GM21717 (cell line): Measurements from ENCODE around the gene BCLAF1.
A peak's percentile ranks its signal among the peaks of the same experiment; 100 is the strongest.
"Not testable (repeated sequence)": the region's sequence is repeated elsewhere in the genome, so short reads cannot be mapped to it uniquely, and the experiment has no call there.

Source experiments
- ATAC-seq: cut with Tn5 transposase; IDR thresholded peaks from one replicate; pipeline ENCODE4 v1.9.1; 2021; ENCODE audit warnings: mild to moderate bottlenecking, moderate library complexity; ENCODE audit not compliant: unreplicated experiment

BCLAF1 gene

GRCh38 chr6:136312975-136313374 is 23.3 kb upstream of the BCLAF1 start:
- ATAC-seq, result no peak

- no peak for ATAC-seq
Measured at GRCh38 chr6:136309729-136310311, 20.2 kb upstream of the BCLAF1 start.

- ATAC-seq, result no peak
Measured at GRCh38 chr6:136309171-136309570, 19.5 kb upstream of the BCLAF1 start.

- not testable (repeated sequence) for ATAC-seq
Measured at GRCh38 chr6:136308469-136308868, 18.8 kb upstream of the BCLAF1 start.

- no peak for ATAC-seq
Measured at GRCh38 chr6:136307351-136307750, 17.7 kb upstream of the BCLAF1 start.

- ATAC-seq, result no peak
Measured at GRCh38 chr6:136306466-136306865, 16.8 kb upstream of the BCLAF1 start.

- no peak for ATAC-seq
Measured at GRCh38 chr6:136304410-136304809, 14.8 kb upstream of the BCLAF1 start.

- no peak for ATAC-seq
Measured at GRCh38 chr6:136303516-136303915, 13.9 kb upstream of the BCLAF1 start.

GRCh38 chr6:136294621-136295020 is 5.0 kb upstream of the BCLAF1 start:
- ATAC-seq, result no peak

GRCh38 chr6:136290410-136291010 is 864 bp upstream of the BCLAF1 start:
- peak; percentile 25 for ATAC-seq

GRCh38 chr6:136289327-136289578 is 393 bp downstream of the BCLAF1 start:
- ATAC-seq, result peak; percentile 43

GRCh38 chr6:136288566-136289326 is 900 bp downstream of the BCLAF1 start:
- peak; percentile 40 for ATAC-seq

- ATAC-seq, result no peak
Measured at GRCh38 chr6:136284909-136285308, 4.7 kb downstream of the BCLAF1 start.

- ATAC-seq, result no peak
Measured at GRCh38 chr6:136282906-136283305, 6.7 kb downstream of the BCLAF1 start.

- no peak for ATAC-seq
Measured at GRCh38 chr6:136280032-136280609, 9.5 kb downstream of the BCLAF1 start.

- ATAC-seq, result no peak
Measured at GRCh38 chr6:136274062-136274461, 15.6 kb downstream of the BCLAF1 start.

- ATAC-seq, result no peak
Measured at GRCh38 chr6:136265101-136265500, 24.5 kb downstream of the BCLAF1 start.

- ATAC-seq, result no peak
Measured at GRCh38 chr6:136262940-136263339, 26.7 kb downstream of the BCLAF1 start.

GRCh38 chr6:136254851-136255466 is 34.7 kb downstream of the BCLAF1 start:
- ATAC-seq, result no peak

- ATAC-seq, result no peak
Measured at GRCh38 chr6:136253734-136254133, 35.9 kb downstream of the BCLAF1 start.

- no peak for ATAC-seq
Measured at GRCh38 chr6:136252441-136252840, 37.2 kb downstream of the BCLAF1 start.

- no peak for ATAC-seq
Measured at GRCh38 chr6:136251394-136251793, 38.3 kb downstream of the BCLAF1 start.
